Measurements from ENCODE around the gene PFDN2. TPM values are rescaled to one million over a fixed set of nuclear protein-coding genes. Genes with fewer than 3 reads are reported as not detected.
A peak's percentile ranks its signal among the peaks of the same experiment; 100 is the strongest.

Gene PFDN2
- total and polyA plus RNA-seq, 10 of the 15 experiments (the other 5 are each of a cell fraction or from before 2014, with no cell fraction given) = 30.0 to 141 (median 80.5) TPM

DNA sequence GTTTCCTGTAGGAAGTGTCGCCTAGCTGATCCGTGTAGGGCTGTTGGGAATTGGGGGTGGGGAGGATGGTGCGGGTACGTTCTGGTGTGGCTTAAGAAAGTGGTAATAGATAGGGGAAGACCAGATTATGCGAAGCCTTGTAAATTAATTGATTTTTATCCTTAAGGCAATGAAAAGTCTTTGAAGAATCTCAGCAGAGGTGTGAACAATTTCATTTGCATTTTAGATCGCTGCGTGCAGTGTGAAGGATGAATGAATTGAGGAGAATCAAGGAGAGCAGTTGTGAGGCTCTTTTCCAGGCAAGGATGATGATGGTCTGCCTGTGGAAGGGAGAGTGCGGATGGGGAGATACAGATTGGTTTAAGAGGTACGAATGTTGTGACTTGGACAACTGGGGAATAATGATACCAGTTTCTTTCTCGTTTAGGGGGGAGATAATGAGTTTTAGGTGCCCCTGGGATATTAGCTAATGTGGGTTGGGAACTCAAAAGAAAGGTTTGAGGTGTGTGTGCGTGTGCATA is 15.4 kb upstream of the PFDN2 start:
- peak overlapping the region; percentile 94 for H3K9ac ChIP-seq (ENCODE audit: control insufficient read depth, insufficient read depth, low read length)
- FAIRE-seq = no peak
- peaks cover 3% of the 10 kb centered on the region for H3K4me1 ChIP-seq (ENCODE audit: control insufficient read depth, insufficient read depth, low read length)
- peaks cover 47% of the 10 kb centered on the region for H3K79me2 ChIP-seq (ENCODE audit: control insufficient read depth, insufficient read depth, low read length)
- BruUV-seq (replicated peaks) = TSS peak; percentile 85
- in situ Hi-C loops (cut with MboI) = no loop called here
- DNase-seq (ENCODE audit: low read depth, low spot score) = no peak
- H3K4me2 ChIP-seq (ENCODE audit: control insufficient read depth, insufficient read depth) = peak overlapping the region; percentile 88
- ATAC-seq = peak; percentile 12
- H3K27ac ChIP-seq (ENCODE audit: control insufficient read depth, insufficient read depth) = peak overlapping the region; percentile 79
- WGBS (ENCODE audit: insufficient coverage, insufficient replicate concordance, low lambda C conversion rate, missing lambda C conversion rate) = 6% methylated on average over 11 of the region's 11 CpGs
- intact Hi-C loops (cut with micrococcal nuclease; ENCODE audit: unreplicated experiment) = loop anchor here (2.0 kb wide), 1 partner anchor 62 kb away; no protein-coding TSS in a partner anchor
- POLR2A ChIA-PET = interaction anchor here (1.0 to 3.7 kb wide), 13 partner anchors 15 to 94 kb away, joined by 3 to 24 read pairs (median 5); partner anchors contain the start of genes ARHGAP30, NIT1, PFDN2 and PPOX
- TF ChIP-seq WRNIP1 (IDR thresholded peaks at IDR 0.05; ENCODE audit: borderline replicate concordance, low read depth, low read length) = 0 out of 2 replicates have a peak, but pooled peaks have one; percentile 1
- no peak for TF ChIP-seq RBBP5 (conservative IDR thresholded peaks at IDR 0.05)
- peak; percentile 68; the same call in 1 of the 2 replicates for TF ChIP-seq ZNF24 (IDR thresholded peaks at IDR 0.05)
- TF ChIP-seq, protein P1, sequence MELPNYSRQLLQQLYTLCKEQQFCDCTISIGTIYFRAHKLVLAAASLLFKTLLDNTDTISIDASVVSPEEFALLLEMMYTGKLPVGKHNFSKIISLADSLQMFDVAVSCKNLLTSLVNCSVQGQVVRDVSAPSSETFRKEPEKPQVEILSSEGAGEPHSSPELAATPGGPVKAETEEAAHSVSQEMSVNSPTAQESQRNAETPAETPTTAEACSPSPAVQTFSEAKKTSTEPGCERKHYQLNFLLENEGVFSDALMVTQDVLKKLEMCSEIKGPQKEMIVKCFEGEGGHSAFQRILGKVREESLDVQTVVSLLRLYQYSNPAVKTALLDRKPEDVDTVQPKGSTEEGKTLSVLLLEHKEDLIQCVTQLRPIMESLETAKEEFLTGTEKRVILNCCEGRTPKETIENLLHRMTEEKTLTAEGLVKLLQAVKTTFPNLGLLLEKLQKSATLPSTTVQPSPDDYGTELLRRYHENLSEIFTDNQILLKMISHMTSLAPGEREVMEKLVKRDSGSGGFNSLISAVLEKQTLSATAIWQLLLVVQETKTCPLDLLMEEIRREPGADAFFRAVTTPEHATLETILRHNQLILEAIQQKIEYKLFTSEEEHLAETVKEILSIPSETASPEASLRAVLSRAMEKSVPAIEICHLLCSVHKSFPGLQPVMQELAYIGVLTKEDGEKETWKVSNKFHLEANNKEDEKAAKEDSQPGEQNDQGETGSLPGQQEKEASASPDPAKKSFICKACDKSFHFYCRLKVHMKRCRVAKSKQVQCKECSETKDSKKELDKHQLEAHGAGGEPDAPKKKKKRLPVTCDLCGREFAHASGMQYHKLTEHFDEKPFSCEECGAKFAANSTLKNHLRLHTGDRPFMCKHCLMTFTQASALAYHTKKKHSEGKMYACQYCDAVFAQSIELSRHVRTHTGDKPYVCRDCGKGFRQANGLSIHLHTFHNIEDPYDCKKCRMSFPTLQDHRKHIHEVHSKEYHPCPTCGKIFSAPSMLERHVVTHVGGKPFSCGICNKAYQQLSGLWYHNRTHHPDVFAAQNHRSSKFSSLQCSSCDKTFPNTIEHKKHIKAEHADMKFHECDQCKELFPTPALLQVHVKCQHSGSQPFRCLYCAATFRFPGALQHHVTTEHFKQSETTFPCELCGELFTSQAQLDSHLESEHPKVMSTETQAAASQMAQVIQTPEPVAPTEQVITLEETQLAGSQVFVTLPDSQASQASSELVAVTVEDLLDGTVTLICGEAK (IDR thresholded peaks at IDR 0.05; ENCODE audit: borderline replicate concordance) = 0 out of 2 replicates have a peak, but pooled peaks have one; percentile 6
- no peak for TF ChIP-seq MXI1 (IDR thresholded peaks at IDR 0.05; ENCODE audit: low read depth, low read length)
- 0 out of 2 replicates have a peak, but pooled peaks have one; percentile 5 for TF ChIP-seq BMI1 (IDR thresholded peaks at IDR 0.05; ENCODE audit: borderline replicate concordance)
- TF ChIP-seq ZNF274 (IDR thresholded peaks at IDR 0.05; ENCODE audit: insufficient read depth, insufficient read length) = no peak
- 0 out of 2 replicates have a peak, but pooled peaks have one; percentile 11 for TF ChIP-seq ASH2L (IDR thresholded peaks at IDR 0.05; ENCODE audit: borderline replicate concordance, low read depth)
- H4K20me1 ChIP-seq (ENCODE audit: control insufficient read depth, insufficient read depth) = no peaks in the 10 kb centered on the region; the same call in 1 of the 2 replicates
- SMC1A ChIA-PET (ENCODE audit: uncharacterized antibody, unreplicated experiment) = interaction anchor here (0.7 to 4.3 kb wide), 19 partner anchors 12 to 298 kb away, joined by 3 to 19 read pairs (median 4); partner anchors contain the start of genes ARHGAP30, NIT1, PFDN2 and UFC1
- no peaks in the 10 kb centered on the region for H3K9me3 ChIP-seq (replicated peaks; ENCODE audit: control insufficient read depth, insufficient read depth, low read length)
- H2AFZ ChIP-seq (ENCODE audit: control insufficient read depth, low read depth, low read length) = peak overlapping the region; percentile 92
- H3K27me3 ChIP-seq (replicated peaks in 1 of 2; ENCODE audit: control insufficient read depth in 2 of 2, insufficient read depth in 2 of 2, low read length in 1 of 2) = no peaks in the 10 kb centered on the region
- CTCF ChIA-PET = interaction anchor here (0.7 to 2.8 kb wide), 16 partner anchors 16 to 144 kb away, joined by 3 to 14 read pairs (median 4); partner anchors contain the start of genes ARHGAP30, NIT1, PFDN2 and PPOX
- peaks cover 0 to 12% of the 10 kb centered on the region in 2 experiments; a peak in 2 of 4 replicates for H3K36me3 ChIP-seq (ENCODE audit: control insufficient read depth in 2 of 2, insufficient read depth in 2 of 2, low read length in 1 of 2)
- RAD21 ChIA-PET (ENCODE audit: unreplicated experiment) = interaction anchor here (1.0 to 2.7 kb wide), 11 partner anchors 14 to 136 kb away, joined by 3 to 11 read pairs (median 5); partner anchors contain the start of genes ARHGAP30, NIT1, PFDN2 and PPOX
- H3K4me3 ChIP-seq = peak overlapping the region; percentile 93
